NCI-H2029 (cell line): ENCODE results near the gene POLR1D.
"Not testable (repeated sequence)": the region's sequence is repeated elsewhere in the genome, so short reads cannot be mapped to it uniquely, and the experiment has no call there.

Experiments
- DNase-seq: peaks from one replicate; lab custom pipeline; 2025; lab: John Stamatoyannopoulos, UW

Gene POLR1D

DNA sequence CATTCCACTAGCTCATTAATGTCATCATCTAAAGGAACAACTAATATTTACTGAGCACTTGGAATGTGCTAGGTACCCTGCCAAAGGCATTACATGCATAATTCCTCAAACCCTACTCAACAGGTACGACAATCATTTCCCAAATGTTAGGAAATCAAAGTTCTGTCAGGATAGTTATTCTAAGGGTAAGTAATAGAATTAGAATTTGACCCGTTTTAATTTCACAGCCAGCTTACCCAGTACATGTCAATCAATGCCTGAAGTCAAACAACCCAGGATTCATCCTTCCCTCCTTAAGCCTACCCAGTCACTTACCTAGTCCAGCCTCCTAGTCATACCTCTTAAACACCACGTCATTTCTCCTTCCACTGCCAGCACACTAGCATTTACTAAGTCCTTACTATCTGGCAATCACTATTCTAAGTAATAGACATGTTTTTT, 3.8 kb upstream of the POLR1D start:
- DNase-seq, result no peak

DNA sequence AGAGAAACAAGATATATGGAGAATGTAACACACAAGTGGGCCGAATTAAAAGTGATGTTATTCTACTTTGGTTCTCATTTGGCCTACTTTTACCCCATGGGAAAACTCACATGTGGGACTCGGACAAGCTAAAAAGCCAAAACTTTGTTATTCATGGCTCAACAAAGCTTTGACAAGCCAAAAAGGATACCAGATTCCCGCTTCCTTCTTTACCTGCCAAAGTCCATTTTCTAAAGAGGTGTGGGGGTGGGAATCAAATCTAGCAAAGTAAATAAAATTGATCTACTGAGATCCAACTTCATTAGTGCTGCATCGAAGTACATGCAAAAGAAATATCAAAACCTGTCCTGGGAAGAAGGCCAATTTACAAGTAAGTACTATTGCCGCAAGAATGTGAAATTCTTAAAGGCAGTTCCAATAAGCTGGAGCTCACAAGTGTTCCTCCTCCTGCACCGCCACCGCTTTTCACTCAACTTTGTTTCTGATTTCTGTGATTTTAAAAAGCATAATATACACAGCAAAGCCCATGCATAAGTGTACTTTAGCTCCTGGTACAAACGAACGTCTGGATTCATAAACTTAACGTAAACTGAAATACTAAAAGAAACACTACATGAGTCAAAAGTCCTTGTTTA, 2.5 kb upstream of the POLR1D start:
- no peak for DNase-seq

DNA sequence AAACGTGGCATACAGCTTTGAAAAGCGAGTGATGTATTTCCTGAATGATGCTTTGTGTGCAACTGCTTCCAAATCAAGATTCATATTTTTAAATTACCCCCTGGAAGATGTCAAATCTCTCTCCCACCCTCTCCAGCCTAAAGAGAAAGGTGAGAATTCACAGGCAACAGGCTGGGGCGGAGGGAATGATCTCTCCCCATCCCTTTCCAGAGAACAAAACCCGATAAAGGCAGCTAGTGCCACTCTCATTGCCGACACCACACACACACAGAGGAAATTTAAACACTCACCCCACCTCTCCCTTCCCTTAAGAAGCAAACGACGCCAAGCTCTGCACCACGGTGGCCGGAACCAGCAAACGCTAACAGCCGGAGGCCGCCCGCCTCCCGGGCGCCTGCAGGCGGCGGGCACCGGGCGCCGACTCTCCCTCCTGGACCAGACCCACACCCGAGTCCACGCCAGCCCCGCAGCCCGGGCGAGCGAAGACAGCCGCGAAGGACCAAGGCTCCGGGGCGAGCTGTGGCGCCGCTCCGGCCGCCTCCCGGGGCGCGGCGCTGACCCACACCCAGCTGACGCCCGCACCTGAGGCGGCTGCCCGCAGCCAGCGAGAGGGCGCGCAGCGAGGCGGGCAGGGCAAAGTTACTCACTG, 1.8 kb upstream of the POLR1D start:
- no peak for DNase-seq

DNA sequence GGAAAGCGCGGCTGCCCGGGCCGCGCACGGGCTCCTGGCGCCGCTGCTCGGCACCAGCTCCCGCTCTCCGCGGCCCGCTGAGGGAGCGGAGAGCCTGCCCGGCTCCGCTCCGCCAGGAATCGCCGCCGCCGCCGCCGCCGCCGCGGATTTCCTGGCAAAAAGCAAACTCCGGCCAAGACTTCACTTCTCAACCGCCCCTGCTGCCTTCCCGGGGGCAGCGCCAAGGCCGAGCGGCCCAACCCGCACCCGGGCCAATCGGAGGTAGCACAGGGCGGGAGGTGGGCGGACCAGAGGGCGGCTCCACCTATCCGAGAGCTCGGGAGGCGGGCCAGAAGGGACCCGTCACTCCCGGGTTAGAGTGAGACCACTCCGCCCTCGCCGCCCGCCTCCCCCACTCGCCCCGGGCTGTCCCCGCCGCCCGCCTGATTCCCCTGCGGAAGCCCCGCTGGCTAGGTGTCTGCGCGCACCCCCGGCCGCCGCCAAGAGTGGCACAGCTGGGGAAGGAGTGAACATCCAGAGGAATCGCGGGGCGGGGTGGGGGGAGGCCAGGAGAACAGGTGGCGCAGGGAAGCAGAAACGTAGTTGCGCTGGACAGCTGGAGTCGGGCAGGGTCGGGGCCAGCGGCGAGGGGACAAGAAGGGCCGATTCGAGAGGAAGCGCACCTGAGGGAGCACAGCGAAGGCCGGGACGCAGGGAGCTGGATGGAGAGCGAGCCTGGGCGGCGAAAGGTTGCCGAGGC, 1.1 kb upstream of the POLR1D start, which contains the start of gene LNX2:
LNX2 (minus strand) TSS at position 153 of the 739 bp plus-strand sequence. CDS start 38,826 bp downstream, outside the sequence.
- peak; percentile 92 for DNase-seq

DNA sequence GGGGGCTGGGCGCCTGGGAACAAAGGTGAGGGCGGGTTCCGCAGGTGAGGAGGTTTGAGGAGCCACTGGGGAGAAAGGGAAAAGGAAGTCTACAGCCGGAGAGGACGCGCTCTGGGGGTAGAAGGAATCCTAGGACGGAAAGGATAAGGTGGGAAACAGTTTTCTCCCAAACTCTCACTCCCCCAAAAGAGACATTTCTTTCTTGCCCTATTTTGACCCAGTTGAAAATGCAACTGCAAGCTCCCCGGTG, 651 bp upstream of the POLR1D start:
- peak; percentile 58 for DNase-seq

DNA sequence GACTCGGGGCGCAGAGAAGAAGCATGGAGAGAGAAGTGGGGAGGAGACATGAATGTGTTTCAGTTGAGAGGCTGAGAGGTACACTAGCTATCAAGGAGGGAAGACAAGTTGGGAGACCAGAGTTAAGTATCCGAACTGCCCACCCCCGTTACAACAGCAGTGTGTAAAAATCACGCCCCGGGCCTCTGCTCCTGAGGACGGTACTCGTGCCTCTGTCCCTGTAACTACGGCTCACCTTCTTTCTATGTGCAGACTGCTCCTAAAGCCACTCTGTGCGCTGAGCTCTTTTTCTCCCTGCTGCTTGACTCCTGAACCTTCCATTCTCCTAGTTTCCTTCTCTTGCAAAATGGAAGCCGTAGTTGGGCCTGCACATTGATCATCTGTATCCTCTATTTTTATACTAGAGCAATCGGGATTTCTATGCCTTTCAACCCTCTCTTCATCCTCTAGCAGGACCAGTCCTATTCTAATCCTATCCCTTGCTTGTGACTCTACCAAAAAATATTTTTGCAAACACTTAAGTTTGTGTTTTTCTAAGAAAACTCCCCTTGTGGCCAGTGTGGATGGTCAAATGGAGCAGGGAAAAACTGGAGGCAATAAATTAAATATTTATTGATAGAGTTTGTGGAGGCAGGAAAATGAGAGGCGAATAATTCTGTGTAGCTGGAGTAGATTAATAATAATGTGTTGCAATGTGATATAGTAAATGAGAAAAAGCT, 569 bp downstream of the POLR1D start:
- DNase-seq, result no peak

DNA sequence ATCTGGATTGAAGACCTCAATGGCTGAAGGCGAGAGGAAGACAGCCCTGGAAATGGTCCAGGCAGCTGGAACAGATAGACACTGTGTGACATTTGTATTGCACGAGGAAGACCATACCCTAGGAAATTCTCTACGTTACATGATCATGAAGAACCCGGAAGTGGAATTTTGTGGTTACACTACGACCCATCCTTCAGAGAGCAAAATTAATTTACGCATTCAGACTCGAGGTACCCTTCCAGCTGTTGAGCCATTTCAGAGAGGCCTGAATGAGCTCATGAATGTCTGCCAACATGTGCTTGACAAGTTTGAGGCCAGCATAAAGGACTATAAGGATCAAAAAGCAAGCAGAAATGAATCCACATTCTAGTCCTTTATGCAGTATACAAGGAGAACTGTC, 1.2 kb downstream of the POLR1D start:
- no peak for DNase-seq

DNA sequence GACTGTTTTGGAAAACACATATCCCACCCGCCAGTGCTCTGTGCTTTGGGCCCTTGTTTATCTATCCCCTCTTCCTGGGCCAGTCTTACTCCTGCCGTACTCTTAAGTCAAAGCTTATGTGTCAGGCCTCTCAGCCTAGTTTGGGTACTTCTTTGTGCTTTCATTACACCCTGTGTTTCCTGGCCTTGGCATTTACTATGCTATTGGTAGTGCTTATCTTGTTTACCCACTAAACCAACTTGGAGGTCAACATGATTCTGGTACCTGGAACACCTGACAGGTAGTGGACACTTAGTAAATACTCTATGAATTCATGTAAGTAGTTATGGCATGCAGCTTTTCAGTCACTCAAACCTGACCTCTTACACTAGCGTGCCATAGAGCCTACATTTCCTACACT, 2.4 kb downstream of the POLR1D start:
- DNase-seq, result no peak

DNA sequence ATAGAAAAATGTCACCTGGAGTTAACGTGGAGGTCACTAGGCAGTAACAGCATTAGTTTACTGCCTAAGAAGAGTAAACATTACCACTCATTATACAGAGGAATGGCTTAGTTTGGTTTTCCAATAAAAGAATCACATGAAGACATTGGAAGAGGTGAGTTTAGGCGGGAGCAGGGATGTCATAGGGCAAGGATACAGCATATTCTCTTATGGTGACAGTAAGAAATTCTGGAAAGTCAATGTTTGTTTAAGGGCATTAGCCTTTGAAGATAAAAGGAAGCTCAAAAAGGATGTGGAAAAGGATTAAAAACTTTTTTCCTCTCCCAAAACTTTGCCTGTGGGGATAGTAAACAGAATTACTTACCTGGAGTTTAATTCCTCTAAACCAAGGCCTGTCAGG, 4.1 kb downstream of the POLR1D start:
- no peak for DNase-seq

DNA sequence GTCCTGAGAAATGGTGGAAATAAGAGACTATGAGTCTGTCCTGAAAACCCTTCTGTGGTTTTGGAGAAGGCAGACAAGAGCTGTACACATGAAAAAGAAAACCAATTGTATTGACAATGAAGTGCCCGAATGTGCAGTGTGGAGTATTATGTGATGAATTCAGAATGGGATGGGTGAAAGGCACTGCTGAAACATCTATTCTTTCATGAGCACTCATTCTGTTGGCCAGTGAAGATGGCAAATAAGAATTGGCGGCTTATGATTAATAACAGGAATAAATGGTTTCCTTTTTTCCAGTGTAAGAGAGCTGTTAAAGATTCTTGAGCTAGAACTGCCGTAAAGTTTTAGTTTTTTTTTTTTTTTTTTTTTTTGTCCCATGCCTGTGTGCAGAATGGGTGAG, 5.7 kb downstream of the POLR1D start:
- no peak for DNase-seq

DNA sequence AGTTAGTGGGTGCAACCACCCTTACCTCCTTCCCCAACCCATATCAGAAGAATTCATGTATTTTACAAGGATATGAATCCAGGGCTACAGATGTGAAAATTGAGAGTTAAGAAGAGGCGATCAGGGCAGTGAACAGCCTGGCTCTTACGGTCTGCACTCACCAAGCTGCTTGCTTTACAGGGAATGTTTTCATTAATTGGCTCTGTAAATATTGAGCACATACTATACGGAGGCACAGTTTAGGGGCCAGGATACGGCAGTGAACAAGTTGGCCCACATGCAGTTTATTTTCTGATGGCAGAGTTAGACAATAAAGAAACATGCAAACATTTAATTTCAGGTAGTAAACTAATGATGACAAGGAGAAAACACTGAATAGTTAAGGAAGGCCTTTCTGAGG, 6.4 kb downstream of the POLR1D start:
- DNase-seq, result no peak

DNA sequence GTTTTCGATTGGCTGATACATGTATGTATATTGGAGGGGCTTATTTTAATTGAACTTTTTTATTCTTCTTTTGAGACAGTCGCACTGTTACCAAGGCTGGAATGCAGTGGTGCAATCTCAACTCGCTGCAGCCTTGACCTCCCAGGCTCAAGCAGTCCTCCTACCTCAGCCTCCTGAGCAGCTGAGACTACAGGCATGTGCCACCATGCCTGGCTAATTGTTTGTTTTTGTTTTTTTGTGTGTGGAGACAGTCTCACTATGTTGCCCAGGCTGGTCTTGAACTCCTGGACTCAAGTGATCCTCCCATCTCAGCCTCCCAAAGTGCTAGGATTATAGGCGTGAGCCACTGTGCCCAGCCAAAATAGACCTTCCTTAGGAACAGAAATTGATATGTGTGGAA, 7.1 kb downstream of the POLR1D start:
- not testable (repeated sequence) for DNase-seq

DNA sequence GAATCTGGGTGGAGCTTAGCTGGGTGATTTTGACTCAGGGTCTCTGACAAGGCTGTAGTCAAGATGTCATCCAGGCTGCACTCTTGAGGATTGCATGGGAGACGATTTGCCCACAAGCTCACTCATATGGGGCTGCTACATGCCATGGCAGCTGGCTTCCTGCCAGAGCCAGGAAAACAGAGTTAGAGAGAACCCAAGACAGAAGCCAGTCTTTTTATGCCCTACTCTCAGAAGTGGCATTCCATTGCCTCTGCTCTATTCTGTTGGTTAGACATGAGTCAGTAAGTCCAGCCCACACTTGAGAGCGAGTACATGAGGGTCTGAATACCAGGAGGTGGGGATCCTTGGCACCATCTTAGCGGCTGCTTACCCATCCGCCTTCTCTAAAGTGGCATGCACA, 9.5 kb downstream of the POLR1D start:
- no peak for DNase-seq

DNA sequence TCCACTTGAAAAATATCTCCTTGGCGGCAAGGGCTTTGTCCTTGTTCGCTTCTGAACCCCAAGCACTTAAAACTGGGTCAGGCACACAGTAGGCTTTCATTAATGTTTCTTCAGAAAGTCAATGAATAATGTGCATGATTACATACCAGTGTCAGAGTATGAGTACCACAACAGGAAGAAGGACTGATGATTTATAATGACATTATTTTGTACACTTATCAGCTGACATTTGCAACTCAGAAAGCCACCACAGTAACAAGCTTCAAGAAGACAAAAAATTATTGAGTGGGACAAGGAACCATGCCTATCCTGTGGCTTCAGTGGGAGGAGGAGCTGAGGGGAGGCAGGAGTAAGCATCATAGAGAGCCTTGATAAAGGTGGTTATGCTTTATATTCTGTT, 10.0 kb downstream of the POLR1D start:
- no peak for DNase-seq

DNA sequence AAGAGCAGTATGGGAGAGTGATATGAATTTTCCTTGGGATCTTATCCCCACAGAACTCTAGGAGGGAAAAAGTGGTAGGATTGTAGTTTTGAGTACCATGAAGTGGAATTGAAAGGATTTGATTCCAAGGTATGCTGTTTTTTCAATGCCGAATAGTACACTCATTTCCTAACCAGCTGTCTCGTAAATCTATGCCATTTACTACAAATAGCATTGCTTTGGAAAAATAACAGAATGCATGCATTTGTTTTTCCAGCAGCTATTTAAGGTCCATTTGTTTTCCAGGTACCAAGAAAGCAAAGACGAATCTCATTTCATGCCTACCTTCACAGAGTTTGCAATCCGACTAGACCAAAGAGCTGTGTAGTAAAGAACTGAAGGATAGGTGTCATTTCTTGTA, 10.5 kb downstream of the POLR1D start:
- no peak for DNase-seq

DNA sequence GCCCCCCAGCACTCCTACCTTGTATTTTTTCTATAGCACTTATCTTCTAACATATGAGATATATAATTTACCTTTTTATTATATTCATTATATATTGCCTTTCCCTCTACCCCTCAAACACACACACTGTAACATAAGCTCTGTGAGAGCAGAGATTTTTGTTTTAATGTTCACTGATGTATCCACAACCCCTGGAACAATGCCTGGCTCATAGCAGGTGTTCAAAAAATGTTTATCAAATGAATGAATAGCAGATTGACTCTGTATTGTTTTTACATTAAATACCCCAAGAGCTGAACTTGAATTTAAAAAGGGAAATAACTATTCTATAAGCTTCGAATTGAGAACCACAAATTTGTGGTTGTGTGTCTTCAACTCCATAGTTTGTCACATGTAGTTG, 11.0 kb downstream of the POLR1D start:
- DNase-seq, result no peak

DNA sequence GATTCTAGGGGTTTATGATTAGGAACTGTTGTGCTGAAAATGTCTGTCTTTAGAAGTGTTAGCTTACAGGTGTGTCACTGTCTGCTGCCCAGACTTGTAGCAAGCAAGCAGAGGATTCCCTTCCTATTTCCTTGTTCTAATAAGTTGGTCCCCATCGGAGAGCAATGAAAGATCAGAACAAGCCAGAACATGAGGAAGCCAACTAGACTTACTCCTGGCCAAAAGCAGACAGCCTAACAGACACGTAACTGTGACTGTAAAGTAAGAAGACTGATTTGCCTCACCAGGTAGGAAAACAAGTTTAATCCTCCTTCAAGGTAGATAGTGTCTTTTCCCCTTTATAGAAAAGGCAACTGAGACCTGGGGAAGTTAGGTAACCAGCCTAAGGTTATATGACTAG, 12.5 kb downstream of the POLR1D start:
- no peak for DNase-seq

DNA sequence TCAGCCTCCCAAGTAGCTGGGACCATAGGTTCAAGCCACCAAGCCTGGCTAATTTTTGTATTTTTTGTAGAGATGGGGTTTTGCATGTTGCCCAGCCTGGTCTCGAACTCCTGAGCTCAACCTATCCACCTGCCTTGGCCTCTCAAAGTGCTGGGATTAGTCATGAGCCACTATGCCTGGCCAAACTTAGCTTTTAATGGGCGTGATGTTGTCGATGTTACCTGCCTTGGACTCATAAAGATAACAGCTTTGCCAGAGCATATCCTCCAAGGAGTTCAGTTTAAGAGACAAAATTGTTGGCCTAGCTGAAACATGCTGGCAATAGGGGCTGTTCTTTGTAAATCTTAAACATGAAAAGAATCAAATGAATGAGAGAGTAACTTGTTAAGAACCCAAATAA, 13.1 kb downstream of the POLR1D start:
- no peak for DNase-seq

DNA sequence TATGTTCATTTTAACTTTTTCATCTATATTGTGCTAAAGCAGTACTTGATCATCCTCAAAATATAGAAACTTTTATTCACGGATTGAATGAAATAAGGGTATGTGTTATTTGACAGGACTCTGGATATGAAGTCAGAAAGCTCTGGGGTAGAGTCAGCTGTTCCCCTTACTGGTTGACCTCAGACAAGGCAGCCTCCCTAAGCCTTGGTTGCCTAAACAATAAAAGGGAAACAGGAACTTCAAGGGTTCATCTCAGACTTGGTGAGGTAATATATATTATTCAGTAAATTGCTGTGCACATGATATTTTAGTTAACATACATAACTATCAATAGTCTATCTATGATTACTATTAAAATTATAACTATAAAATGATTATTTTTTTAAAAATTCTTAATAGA, 13.6 kb downstream of the POLR1D start:
- DNase-seq, result no peak

DNA sequence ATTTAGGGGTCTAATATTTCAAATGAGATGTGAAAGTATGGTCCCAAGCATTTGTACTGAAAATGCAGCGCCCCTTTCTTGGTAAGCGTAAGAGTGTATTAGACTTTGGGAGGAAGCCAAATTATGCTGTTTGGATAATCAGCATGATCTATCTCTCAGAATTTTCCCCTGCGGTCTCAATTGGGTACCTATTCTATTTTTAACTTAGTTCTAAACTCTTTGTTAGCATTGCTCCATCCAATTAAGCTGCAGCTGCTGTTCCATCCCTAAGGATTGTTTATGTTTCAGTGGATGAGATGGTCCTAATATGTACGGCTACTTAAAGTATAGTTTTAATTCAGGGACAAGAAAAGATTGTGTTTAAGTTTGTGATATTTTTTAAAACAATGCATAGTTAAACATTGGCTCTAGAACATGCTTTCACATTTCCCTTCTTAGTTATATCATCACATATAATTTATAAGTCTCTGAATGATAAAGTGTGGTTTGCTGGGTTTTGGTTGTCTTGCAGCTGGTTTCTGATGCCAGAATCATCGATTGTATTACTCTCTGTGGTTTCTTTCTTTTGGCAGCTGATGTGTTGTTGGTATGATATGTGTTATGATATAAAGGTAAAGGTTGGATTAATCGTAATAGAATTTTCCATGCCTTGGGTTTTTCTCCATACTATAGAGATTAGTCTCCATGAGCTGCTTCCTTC, 15.0 kb downstream of the POLR1D start:
- DNase-seq, result no peak

DNA sequence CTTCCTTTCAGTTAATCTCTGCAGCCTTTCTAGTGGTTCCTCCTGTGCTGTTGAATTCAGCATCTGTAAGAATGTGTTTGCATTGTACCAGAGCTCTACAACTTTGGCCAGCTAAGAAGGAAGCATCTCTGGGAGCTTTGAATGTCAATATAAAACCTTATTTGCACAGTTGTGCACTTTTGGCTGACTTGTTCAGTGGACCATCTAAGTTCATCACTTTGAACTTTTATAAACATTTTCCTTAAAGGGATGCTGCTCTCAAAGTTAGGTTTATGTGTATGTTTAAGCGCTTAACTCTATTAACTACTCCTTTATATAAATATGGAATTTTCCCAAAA, 15.6 kb downstream of the POLR1D start:
- DNase-seq, result no peak

DNA sequence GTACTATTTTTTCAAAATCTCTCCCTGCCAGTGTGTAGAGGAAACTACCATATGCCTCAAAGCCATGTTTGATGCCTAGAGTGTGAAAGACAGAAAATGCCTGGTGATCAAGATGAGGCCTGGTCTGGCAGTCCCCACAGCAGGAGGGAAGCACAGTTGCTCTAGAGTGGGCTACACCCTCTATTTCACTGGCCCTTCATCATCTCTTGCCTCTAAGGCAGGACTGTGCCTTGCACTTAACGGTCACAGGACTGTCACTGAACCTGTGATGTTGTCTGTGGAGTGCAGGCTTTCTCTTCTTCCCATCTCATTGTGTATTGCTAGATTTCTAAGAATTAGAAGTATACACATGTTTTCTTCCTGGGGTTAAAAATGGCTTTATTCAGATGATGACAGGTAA, 16.3 kb downstream of the POLR1D start:
- no peak for DNase-seq

DNA sequence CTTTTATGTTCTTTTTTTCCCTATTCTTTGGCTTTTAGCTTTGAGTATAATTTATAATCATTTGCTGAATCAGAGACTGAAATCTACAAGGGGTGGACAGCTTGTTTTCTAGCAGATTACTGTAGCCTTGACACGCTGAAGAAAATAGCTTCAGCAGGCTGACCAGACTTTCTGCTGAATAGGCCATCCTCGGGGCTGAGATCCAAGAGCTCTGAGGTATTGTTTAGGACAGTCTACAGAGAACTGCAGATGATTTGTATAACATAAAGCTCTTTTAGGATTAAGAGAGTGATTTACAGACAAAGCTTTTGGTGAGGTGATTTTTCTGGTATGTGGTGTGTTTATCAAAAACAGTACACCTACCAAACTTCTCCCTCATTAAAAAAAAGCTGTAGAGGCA, 16.8 kb downstream of the POLR1D start:
- DNase-seq, result no peak
